Measurements from ENCODE around the gene SCFD2. TPM values are rescaled to one million over a fixed set of nuclear protein-coding genes. Genes with fewer than 3 reads are reported as not detected.

Gene SCFD2
- total RNA-seq, 4 donors from 2014 or later = 8.9 to 16.0 (median 14.8) TPM

DNA sequence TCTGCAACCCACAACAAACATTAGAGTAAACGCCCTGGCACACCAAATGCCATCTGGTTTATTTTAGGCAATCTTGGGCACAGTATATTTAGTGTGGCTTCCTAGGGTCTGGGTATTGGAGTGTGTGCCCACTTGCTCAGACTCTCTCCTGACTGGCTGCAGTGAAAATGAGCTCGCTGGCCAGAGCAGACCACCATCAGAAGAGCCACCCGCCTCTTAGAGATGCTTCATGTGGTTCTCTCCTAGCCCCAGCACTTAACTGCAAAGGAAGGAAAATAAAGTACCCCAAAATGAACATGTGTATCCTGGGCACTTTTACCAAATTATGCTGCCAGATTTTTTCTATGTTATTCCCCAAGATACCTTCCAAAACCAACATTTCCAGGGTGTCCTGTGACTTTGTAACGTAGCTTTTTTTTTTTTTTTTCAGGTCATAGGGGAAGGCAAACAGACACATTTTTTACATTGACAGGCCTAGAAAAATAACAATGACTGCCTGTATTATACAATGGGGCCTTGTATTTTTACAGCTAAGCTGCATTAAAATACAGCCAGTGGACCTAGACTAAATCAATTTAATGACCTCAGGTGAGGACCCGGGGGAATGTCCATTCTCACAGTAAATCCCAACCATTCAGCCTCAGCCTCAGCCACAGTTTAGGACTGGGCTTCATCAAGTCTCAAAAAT is 310.0 kb downstream of the SCFD2 start:
- H3K4me3 ChIP-seq = no peak overlapping the region
- H3K27ac ChIP-seq = no peak overlapping the region
- no peaks in the 10 kb centered on the region for H3K9me3 ChIP-seq
- H3K4me1 ChIP-seq = peaks cover 24 to 37% of the 10 kb centered on the region in 2 donors
- ATAC-seq (no peak), DNase-seq (no peak)
- no peaks in the 10 kb centered on the region for H3K36me3 ChIP-seq
- H3K27me3 ChIP-seq = no peaks in the 10 kb centered on the region
- in situ Hi-C loops (cut with MboI; ENCODE audit: low sequenced_read_pairs in 4 of 4) (no loop called here), intact Hi-C loops (cut with DNase I; ENCODE audit: low total_unique reads) (no loop called here)
- TF ChIP-seq, protein P1, sequence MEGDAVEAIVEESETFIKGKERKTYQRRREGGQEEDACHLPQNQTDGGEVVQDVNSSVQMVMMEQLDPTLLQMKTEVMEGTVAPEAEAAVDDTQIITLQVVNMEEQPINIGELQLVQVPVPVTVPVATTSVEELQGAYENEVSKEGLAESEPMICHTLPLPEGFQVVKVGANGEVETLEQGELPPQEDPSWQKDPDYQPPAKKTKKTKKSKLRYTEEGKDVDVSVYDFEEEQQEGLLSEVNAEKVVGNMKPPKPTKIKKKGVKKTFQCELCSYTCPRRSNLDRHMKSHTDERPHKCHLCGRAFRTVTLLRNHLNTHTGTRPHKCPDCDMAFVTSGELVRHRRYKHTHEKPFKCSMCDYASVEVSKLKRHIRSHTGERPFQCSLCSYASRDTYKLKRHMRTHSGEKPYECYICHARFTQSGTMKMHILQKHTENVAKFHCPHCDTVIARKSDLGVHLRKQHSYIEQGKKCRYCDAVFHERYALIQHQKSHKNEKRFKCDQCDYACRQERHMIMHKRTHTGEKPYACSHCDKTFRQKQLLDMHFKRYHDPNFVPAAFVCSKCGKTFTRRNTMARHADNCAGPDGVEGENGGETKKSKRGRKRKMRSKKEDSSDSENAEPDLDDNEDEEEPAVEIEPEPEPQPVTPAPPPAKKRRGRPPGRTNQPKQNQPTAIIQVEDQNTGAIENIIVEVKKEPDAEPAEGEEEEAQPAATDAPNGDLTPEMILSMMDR (IDR thresholded peaks at IDR 0.05 in 4 of 5, conservative IDR thresholded peaks at IDR 0.05 in 1 of 5) = no peak
- no peak for TF ChIP-seq POLR2A (IDR thresholded peaks at IDR 0.05)

GRCh38 chr4:53055274-53055673 is 310.6 kb downstream of the SCFD2 start:
- no peaks in the 10 kb centered on the region for H3K27me3 ChIP-seq
- intact Hi-C loops (cut with DNase I; ENCODE audit: low total_unique reads) = no loop called here
- H3K36me3 ChIP-seq = no peaks in the 10 kb centered on the region
- H3K4me3 ChIP-seq = no peak overlapping the region
- ATAC-seq = no peak
- TF ChIP-seq, protein P1 (IDR thresholded peaks at IDR 0.05 in 4 of 5, conservative IDR thresholded peaks at IDR 0.05 in 1 of 5) = no peak
- TF ChIP-seq POLR2A (IDR thresholded peaks at IDR 0.05) = no peak
- no peak for DNase-seq
- H3K9me3 ChIP-seq = no peaks in the 10 kb centered on the region
- peaks cover 24 to 40% of the 10 kb centered on the region in 2 donors for H3K4me1 ChIP-seq
- no peak overlapping the region for H3K27ac ChIP-seq
- in situ Hi-C loops (cut with MboI; ENCODE audit: low sequenced_read_pairs in 4 of 4) = no loop called here

GRCh38 chr4:53050361-53050774 is 315.5 kb downstream of the SCFD2 start:
- no peak overlapping the region for H3K27ac ChIP-seq
- no peak for DNase-seq
- no peak for ATAC-seq
- H3K4me3 ChIP-seq = no peak overlapping the region
- H3K9me3 ChIP-seq = no peaks in the 10 kb centered on the region
- no peaks in the 10 kb centered on the region for H3K27me3 ChIP-seq
- TF ChIP-seq, protein P1 (IDR thresholded peaks at IDR 0.05 in 4 of 5, conservative IDR thresholded peaks at IDR 0.05 in 1 of 5) = no peak
- TF ChIP-seq POLR2A (IDR thresholded peaks at IDR 0.05) = no peak
- H3K36me3 ChIP-seq = no peaks in the 10 kb centered on the region
- in situ Hi-C loops (cut with MboI; ENCODE audit: low sequenced_read_pairs in 4 of 4) = no loop called here
- peaks cover 0 to 7% of the 10 kb centered on the region in 2 donors for H3K4me1 ChIP-seq
- intact Hi-C loops (cut with DNase I; ENCODE audit: low total_unique reads) = no loop called here

DNA sequence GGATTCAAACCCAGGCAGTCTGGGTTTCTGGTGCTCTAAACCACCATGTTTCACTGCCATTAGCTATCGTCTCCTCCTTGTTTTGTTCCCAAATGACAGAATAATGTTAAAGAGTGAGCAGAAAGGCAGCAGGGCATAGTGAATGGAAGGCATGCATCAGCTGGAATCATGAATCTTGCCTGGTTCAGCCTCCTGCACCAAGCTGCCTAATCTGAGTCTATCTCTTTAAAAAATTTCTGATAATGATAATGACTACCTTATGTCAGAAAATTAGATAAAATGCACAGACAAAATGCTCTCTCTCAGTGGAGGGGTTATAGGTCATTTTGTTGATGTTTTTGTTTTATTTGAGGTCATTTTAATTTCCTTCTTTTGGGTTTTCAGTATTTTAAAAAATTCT is 316.3 kb downstream of the SCFD2 start:
- intact Hi-C loops (cut with DNase I; ENCODE audit: low total_unique reads) (no loop called here), in situ Hi-C loops (cut with MboI; ENCODE audit: low sequenced_read_pairs in 4 of 4) (no loop called here)
- peaks cover 0 to 4% of the 10 kb centered on the region in 2 donors for H3K4me1 ChIP-seq
- no peaks in the 10 kb centered on the region for H3K9me3 ChIP-seq
- TF ChIP-seq, protein P1 (IDR thresholded peaks at IDR 0.05 in 4 of 5, conservative IDR thresholded peaks at IDR 0.05 in 1 of 5) = no peak
- no peak for TF ChIP-seq POLR2A (IDR thresholded peaks at IDR 0.05)
- no peak overlapping the region for H3K27ac ChIP-seq
- DNase-seq (no peak), ATAC-seq (no peak)
- H3K36me3 ChIP-seq = no peaks in the 10 kb centered on the region
- no peak overlapping the region for H3K4me3 ChIP-seq
- no peaks in the 10 kb centered on the region for H3K27me3 ChIP-seq

DNA sequence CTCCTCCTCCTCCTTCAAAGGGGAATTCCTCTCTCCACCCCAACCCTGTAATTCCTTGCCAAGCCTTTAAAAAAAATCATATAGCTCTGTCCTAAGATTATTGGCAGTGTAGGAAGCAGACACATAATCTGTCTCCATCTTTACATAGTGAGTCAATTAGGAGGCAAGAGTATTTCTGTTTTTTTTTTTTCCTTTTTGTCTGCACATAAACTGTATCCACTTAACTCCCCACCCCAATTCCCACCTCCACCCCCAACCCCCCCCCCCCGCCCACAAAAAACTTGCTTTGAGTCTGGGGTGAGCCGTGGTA is 321.3 kb downstream of the SCFD2 start:
- DNase-seq (no peak), ATAC-seq (no peak)
- intact Hi-C loops (cut with DNase I; ENCODE audit: low total_unique reads) (no loop called here), in situ Hi-C loops (cut with MboI; ENCODE audit: low sequenced_read_pairs in 4 of 4) (no loop called here)
- no peak overlapping the region for H3K27ac ChIP-seq
- TF ChIP-seq, protein P1 (IDR thresholded peaks at IDR 0.05 in 4 of 5, conservative IDR thresholded peaks at IDR 0.05 in 1 of 5) = no peak
- no peak for TF ChIP-seq POLR2A (IDR thresholded peaks at IDR 0.05)
- H3K9me3 ChIP-seq = no peaks in the 10 kb centered on the region
- no peaks in the 10 kb centered on the region for H3K27me3 ChIP-seq
- peaks cover 12 to 15% of the 10 kb centered on the region in 2 donors for H3K4me1 ChIP-seq
- no peak overlapping the region for H3K4me3 ChIP-seq
- H3K36me3 ChIP-seq = no peaks in the 10 kb centered on the region
